Fibroblast of skin of abdomen (primary cell): Measurements from ENCODE around the gene PACC1.

Source experiments
- DNase-seq: peaks from one replicate; pipeline ENCODE4 v3.0.0-alpha.2; 2013

Gene PACC1

GRCh38 chr1:212437179-212437798 is 22.6 kb upstream of the PACC1 start:
- DNase-seq = no peak

DNA sequence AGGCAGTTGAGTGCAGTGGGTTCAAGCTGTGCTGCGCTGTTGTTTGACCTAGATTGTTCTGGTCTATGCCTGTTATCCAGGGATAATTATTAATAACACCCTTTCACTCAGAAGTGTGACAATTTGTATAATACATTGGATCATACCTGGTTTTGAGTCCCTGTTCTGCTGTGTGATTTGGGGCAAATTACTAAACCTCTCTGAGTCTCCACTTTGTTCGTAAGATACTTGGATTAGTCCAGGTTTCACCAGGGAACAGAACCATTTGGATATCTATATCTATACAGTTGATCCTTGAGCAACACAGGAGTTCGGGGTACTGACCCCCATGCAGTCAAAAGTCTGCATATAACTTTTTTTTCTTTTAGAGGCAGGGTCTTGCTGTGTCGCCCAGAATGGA is 20.3 kb upstream of the PACC1 start:
- DNase-seq = no peak

GRCh38 chr1:212433577-212434462 is 19.1 kb upstream of the PACC1 start:
- no peak for DNase-seq

- peak; percentile 81 for DNase-seq
These were observed 18.2 kb upstream of the PACC1 start, which contains the start of gene NENF for GRCh38 chr1:212432661-212433576. NENF (plus strand) TSS chr1:212432920; CDS start chr1:212432944, 24 bp downstream.

- no peak for DNase-seq
These were observed 17.6 kb upstream of the PACC1 start for GRCh38 chr1:212432272-212432660.

GRCh38 chr1:212431644-212432043 is 17.0 kb upstream of the PACC1 start:
- DNase-seq = no peak

GRCh38 chr1:212430955-212431394 is 16.3 kb upstream of the PACC1 start:
- no peak for DNase-seq

DNA sequence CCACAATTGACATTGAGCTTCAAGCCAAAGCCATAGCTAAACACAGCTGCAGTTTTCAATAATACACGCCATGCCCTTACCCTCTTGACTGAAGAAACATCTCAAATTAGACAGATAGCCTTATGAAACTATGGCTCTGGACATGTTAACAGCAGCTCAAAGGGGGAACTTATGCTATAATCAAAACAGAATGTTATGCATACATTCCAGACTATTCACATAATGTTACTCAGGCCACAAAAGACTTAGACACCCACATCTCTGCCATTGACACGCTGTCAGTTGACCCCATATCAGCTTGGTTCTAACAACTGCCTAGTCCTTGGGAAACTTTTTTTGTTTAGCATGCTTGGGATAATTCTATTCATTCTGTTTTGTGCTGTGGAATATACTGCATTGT is 15.7 kb upstream of the PACC1 start:
- DNase-seq = peak; percentile 63

DNA sequence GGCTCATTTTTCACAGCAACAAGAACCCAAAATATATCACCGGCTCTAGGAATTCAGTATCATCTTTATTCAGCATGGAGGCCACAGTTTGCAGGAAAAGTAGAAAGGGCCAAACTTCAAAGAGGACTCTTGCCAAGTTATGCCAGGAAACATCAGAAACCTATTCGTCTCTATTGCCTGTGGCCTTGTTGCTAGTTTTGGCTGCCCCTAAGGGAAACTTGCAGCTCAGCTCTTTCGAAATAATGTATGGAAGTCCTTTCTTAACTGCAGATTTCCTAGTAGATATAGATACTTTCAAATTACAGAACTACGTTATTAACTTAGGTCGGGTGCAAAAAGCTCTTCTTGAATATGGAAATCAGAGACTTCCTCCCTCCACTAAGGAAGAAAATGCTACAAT is 13.8 kb upstream of the PACC1 start:
- DNase-seq = no peak

DNA sequence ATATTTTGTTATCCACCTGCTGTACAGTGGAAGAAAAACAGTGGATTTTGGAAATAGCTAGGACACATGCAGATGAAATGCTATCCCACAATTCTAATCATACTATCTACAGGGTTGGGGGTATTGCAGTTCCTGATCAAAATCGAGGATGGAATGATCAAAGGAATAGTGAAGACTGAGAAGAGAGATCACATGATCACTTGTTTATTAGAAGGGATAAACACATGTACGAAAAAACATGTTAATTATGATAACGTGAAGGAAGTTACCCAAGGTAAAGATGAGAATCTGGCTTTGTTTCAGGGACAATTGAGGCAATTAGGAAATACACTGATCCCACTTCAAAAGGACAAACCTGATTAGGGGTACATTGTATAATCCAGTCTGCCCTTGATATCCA is 9.2 kb upstream of the PACC1 start:
- no peak for DNase-seq

DNA sequence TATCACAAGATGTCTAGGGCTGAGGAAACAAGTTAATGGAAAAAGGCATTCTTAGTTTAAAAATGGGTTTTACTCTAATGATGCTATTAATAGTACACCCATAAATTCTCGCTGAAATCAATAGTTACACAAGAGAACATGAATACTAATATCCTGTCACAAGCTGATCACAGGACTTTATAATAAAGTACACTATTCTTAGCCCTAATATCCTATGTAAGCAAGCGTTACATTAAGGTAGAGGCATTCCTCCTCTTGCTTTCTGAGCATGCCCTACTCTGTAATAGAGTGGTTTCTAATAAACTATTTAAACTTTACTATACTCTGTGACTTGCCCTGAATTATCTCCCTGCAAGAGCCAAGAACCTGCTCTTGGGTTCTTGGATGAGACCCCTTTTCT is 6.5 kb upstream of the PACC1 start:
- DNase-seq = no peak

- no peak for DNase-seq
These were observed 588 bp upstream of the PACC1 start for GRCh38 chr1:212415107-212415841.

DNA sequence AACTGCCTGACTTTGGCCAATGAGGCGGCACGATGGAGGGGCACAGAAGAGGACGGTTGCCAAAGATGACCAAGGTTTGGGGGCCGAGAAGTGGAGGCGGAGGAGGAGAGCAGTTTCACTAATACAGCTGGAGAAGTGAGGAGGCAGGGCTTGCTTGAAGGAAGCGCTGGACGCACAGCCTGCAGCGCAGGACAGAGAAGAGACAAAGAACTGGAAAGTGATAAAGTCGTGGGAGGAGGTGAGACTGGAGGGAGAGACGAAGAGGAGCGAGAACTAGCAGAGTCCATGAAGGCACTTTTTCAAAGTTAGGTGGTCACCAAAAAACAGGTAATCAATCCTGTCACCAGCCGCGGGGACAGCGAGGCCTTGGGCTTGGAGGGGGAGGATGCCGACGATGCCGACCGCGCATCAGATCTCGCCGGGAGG is 771 bp downstream of the PACC1 start:
- no peak for DNase-seq

GRCh38 chr1:212412374-212412773 is 2.3 kb downstream of the PACC1 start:
- DNase-seq = no peak

DNA sequence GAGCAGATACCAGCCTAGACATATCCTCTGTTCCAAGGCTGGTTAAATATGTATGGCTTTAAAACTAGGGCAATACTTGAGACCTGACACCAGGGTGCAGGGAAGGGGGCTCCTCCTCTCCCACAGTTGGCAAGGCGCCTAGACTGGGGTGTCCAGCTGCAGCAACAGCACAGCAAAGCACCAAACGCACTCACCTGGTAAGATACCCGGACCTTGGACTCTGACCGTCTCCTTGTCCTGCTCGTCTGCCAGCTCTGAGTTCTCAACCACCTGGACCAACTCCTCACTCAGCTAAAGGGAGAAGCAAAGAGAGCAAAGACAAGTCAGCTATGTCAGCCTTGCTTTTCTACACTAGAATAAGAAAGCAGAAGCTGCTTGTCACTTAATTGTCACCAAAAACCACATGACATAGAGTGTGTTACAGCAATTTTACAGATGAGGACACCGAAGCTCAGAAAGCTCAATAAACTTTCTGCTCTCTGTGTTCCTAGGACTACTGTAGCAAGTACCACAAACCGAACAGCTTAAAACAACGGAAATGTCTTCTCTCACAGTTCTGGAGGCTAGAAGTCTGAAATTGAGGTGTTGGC is 4.4 kb downstream of the PACC1 start:
- no peak for DNase-seq

DNA sequence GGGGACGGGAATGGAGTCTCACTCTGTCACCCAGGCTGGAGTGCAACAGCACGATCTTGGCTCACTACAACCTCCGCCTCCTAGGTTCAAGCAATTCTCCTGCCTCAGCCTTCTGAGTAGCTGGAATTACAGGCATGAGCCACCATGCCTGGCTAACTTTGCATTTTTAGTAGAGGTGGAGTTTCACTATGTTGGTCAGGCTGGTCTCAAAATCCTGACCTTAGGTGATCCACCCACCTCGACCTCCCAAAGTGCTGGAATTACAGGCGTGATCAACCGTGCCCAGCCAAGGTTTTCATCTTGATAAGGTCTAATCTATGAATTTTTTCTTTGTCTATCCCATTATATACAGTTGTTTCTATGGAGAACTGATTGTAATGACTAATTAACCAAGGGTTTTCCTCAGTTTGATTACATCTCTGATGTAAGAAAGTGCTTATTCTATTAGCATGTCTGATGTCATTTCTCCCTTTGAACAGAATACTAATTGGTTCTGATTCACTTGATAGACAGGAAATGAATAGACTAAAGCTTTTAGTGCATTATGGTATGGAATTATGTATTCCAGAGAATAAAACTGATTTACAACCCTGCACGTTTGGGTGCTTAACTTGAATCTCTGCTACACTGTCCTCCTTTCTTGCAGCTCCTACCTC is 11.9 kb downstream of the PACC1 start:
- DNase-seq = no peak

- peak; percentile 52 for DNase-seq
These were observed 12.7 kb downstream of the PACC1 start for GRCh38 chr1:212401838-212402582.

- no peak for DNase-seq
These were observed 13.6 kb downstream of the PACC1 start for GRCh38 chr1:212401042-212401441.

DNA sequence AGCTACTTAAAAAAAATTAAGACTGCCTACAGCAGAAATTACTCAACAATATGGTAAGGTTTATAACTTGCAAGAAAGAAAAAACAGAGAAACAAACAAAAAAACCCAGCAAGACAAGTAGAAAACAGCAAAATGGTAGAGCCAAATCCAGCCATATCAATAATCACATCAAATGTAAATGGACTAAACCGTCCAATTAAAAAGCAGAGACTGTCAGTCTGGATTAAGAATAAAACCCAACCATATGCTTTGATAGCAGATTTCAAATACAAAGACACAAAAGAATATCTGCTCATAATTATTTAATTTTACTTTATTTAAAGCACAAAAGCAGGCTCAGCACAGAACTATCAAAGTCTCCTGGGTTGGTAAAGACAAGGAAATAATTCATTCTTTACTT is 17.5 kb downstream of the PACC1 start:
- no peak for DNase-seq

DNA sequence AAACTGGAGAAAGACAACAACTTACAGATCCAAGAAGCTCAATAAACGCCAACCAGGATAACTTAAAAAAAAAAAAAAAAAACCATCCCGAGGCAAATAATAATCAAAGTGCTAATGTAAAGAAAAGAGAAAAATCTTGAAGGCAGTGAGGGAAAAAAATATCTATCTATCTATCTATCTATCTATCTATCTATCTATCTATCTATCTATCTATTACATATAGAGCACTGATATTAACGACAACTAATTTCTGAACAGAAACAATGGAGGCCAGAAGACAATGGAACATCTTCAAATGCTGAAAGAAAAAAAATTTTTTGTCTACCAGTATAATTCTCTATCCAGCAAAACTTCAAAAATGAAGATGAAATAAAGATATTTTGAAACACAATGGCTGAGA is 18.0 kb downstream of the PACC1 start:
- DNase-seq = no peak
